ENCODE data around the gene NPR3.
A peak's percentile ranks its signal among the peaks of the same experiment; 100 is the strongest.

NPR3 gene

DNA sequence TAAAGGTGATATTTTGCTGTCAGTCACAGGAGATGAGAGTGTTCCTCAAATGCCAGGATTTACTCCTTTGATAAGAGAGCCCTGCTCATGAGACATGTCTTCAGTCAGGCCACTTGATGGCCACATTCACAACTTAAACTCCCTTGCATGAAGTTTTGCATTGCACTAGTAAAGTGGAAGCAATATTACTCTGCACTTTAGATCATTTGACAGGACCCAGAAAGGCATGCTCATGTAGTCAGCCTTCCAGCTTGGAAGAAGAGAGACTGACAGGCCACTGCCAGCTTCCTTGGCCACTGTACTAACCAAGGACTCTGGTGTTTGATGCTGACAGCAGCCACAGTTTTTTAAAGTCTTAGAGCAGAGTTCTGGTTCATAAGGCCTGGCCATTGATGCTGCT, 42.6 kb downstream of the NPR3 start:
- peak; percentile 16 for DNase-seq (ENCODE audit: low read depth)
- TF ChIP-seq, protein P1, sequence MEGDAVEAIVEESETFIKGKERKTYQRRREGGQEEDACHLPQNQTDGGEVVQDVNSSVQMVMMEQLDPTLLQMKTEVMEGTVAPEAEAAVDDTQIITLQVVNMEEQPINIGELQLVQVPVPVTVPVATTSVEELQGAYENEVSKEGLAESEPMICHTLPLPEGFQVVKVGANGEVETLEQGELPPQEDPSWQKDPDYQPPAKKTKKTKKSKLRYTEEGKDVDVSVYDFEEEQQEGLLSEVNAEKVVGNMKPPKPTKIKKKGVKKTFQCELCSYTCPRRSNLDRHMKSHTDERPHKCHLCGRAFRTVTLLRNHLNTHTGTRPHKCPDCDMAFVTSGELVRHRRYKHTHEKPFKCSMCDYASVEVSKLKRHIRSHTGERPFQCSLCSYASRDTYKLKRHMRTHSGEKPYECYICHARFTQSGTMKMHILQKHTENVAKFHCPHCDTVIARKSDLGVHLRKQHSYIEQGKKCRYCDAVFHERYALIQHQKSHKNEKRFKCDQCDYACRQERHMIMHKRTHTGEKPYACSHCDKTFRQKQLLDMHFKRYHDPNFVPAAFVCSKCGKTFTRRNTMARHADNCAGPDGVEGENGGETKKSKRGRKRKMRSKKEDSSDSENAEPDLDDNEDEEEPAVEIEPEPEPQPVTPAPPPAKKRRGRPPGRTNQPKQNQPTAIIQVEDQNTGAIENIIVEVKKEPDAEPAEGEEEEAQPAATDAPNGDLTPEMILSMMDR (IDR thresholded peaks at IDR 0.05; ENCODE audit: insufficient read depth, low read depth, low read length, missing control alignments), result peak; percentile 9
- no peak overlapping the region for H3K4me3 ChIP-seq (ENCODE audit: low read length)

DNA sequence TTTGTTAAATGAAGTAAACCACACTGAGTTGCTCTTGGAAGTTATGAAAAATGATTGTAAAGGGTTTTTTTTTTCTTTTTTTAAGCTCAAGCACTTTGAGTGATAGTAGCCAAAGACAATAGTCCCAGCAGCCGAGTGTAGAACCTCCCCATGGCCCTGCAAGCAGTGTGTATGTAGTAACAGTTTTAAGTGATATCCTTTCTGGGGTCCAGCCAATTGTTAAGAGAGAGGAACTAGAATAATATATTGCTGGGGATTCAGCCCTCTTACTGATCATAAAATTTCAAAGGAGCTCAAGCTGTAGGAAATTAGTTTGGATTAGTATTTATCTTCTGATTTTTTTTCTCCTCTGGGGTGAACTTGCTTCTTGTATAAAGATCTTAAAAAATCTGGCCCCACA, 43.2 kb downstream of the NPR3 start:
- no peak overlapping the region for H3K4me3 ChIP-seq (ENCODE audit: low read length)
- DNase-seq (ENCODE audit: low read depth), result no peak
- TF ChIP-seq, protein P1 (IDR thresholded peaks at IDR 0.05; ENCODE audit: insufficient read depth, low read depth, low read length, missing control alignments), result no peak

DNA sequence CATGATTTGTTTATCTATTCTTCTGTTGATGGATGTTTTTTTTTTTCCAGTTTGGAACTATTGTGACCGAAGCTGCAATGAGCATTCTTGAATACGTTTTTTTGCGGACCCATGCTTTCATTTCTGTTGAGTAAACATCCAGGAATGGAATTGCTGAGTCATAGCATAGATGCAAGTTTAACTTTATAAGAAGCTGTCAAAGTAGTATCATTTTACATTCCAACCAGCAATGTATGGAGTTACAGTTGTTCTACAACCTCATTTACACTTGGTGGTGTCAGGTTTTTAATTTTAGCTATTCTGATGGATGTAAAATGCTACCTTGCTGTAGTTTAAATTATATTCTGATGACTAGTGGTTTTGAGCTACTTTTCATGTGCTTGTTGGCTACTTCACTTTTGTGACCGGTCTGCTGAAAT, 49.0 kb downstream of the NPR3 start:
- no peak overlapping the region for H3K4me3 ChIP-seq (ENCODE audit: low read length)
- peak; percentile 77 for DNase-seq (ENCODE audit: low read depth)
- TF ChIP-seq, protein P1 (IDR thresholded peaks at IDR 0.05; ENCODE audit: insufficient read depth, low read depth, low read length, missing control alignments), result no peak

DNA sequence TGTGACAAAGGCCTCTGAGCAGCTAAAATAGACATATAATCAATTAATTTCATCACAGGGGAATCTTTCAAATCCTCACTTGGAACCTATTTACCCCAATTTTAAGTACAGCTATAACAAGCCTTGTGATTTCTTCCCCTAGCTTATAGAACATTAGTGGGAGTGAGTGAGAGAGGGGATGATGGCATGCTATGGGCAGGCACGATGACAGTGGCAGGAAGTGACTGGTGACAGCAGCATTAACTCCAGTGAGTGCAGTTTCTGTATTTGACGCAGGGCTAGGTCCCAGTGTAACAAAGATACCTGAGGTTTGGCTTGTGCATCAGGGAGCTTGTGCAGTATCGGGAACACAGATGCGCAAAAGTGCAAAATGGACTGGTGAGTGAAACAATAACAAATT, 54.1 kb downstream of the NPR3 start:
- DNase-seq (ENCODE audit: low read depth), result no peak
- TF ChIP-seq, protein P1 (IDR thresholded peaks at IDR 0.05; ENCODE audit: insufficient read depth, low read depth, low read length, missing control alignments), result no peak
- H3K4me3 ChIP-seq (ENCODE audit: low read length), result no peak overlapping the region

DNA sequence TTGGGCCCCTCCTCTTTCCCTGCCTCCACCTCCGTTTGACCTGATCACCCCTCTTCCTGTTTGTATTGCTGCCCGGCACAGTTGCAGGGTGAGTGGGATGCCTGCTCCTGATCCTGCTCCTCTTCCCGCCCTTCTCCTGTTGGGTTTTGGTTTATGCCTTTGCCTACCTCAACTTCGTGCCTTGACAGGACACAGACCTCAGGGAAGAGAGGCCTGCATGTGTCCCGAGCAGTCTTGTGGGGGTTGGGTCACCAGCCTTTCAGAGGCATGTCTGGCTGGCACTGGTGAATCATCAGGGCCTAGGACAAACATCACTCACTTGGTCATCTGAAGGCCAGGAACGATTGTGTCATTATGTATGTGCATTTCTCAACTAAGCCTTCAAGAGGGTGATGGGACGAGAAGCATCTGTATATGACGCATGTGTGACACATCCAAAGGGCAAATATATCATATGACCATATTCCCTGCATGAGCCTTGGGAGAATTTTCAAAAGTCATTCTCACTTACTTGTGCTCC, 56.9 kb downstream of the NPR3 start:
- peak; percentile 99 for DNase-seq (ENCODE audit: low read depth)
- no peak overlapping the region for H3K4me3 ChIP-seq (ENCODE audit: low read length)
- TF ChIP-seq, protein P1 (IDR thresholded peaks at IDR 0.05; ENCODE audit: insufficient read depth, low read depth, low read length, missing control alignments), result no peak

DNA sequence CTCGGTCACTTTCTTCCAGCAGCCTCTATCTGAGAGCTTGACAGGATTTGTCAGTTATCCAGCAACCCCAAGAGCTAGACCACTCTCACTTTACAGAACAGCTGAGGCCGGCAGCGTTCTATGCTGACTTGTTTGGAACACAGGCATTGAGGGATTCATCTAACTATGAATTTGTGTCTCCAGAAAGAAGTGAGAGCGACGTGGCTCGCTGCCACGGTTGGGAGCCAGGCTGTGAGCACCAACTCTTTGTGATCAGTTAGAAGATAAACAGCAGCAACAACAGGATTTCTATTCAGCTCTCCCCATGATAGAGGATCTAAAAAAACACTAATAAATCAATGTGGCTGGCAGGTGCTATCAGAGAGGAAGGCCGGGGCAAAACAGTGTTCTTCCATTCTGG, 58.6 kb downstream of the NPR3 start:
- no peak for DNase-seq (ENCODE audit: low read depth)
- TF ChIP-seq, protein P1 (IDR thresholded peaks at IDR 0.05; ENCODE audit: insufficient read depth, low read depth, low read length, missing control alignments), result no peak
- H3K4me3 ChIP-seq (ENCODE audit: low read length), result no peak overlapping the region

DNA sequence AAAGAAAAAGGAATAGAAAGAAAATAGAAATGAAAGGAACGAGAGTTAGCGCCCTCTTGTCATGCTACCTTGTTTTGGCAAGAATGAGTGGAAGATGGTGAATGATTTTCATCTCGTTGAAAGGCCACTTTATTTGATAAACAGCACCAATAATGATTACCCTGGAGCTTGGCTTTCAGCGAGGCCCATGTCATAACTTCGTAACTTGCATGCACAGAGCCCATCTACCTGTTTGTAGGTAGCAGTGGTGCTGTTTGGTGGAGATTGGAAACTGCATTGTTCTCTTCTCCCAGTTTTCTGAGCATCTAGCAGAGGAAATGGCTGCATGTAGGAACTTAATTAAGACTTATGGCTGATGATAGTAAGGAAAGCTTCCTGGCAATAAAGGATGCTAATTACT, 59.3 kb downstream of the NPR3 start:
- no peak for DNase-seq (ENCODE audit: low read depth)
- TF ChIP-seq, protein P1 (IDR thresholded peaks at IDR 0.05; ENCODE audit: insufficient read depth, low read depth, low read length, missing control alignments), result no peak
- H3K4me3 ChIP-seq (ENCODE audit: low read length), result no peak overlapping the region
